Tibial artery (tissue), 4 donors: ENCODE results near the gene BUD23.

Experiments used
- DNase-seq, 2 donors: peaks; one replicate each; pipeline ENCODE4 v3.0.0-alpha.2; 2019
- H3K27ac ChIP-seq, 2 donors: fragments of 200-600 bp; sonication (generic) in 1 of 2; 1 replicate in 1 of 2; 2 replicates in 1 of 2; pipeline ENCODE4 v1.5.1; 2018 to 2019; ENCODE audit warnings: mild to moderate bottlenecking in 1 of 2
- H3K27me3 ChIP-seq, 2 donors: fragments of 200-600 bp; sonication (generic) in 1 of 2; one replicate each; pipeline versions ENCODE4 v1.5.1 to v1.6.0; 2016 to 2019
- H3K36me3 ChIP-seq, 3 donors: fragments of 200-600 bp; sonication (generic) in 2 of 3; one replicate each; pipeline ENCODE4 v1.5.1; 2016 to 2019; ENCODE audit warnings: mild to moderate bottlenecking in 2 of 3
- H3K4me1 ChIP-seq, 4 donors: fragments of 200-600 bp; sonication (generic) in 2 of 4; 1 replicate in 3 of 4; 2 replicates in 1 of 4; pipeline ENCODE4 v1.5.1; 2016 to 2019
- H3K4me3 ChIP-seq, 2 donors: fragments of 200-600 bp; sonication (generic) in 1 of 2; 1 replicate in 1 of 2; 2 replicates in 1 of 2; pipeline ENCODE4 v1.5.1; 2018 to 2019; ENCODE audit warnings: mild to moderate bottlenecking in 2 of 2
- H3K9me3 ChIP-seq, 3 donors: fragments of 200-600 bp; sonication (generic) in 1 of 3; one replicate each; pipeline ENCODE4 v1.5.1; 2016 to 2019
- CTCF ChIP-seq, 2 experiments: fragments of 200-600 bp in 1 of 2; fragments of 450-650 bp in 1 of 2; IDR thresholded peaks; one replicate each; pipeline ENCODE4 v1.5.1; 2017 to 2019; ENCODE audit warnings: antibody characterized with exemption in 2 of 2, mild to moderate bottlenecking in 1 of 2, moderate library complexity in 1 of 2
- intact Hi-C: fragments of 100-400 bp; cut with DNase I; formaldehyde crosslinking; loops from one replicate; pipeline ENCODE4 v1.15.0; 2023; ENCODE audit warnings: low total_unique reads

The BUD23 gene

GRCh38 chr7:73723813-73724212 lies 40.4 kb downstream of the BUD23 start:
- no peak for TF ChIP-seq CTCF (IDR thresholded peaks at IDR 0.05)
- Histone ChIP-seq H3K4me1 (peaks cover 0 to 30% (median 26%) of the 10 kb centered on the region in 4 donors), H3K27ac (no peak overlapping the region), H3K36me3 (no peaks in the 10 kb centered on the region), H3K4me3 (no peak overlapping the region), H3K27me3 (peaks cover 0 to 22% of the 10 kb centered on the region in 2 donors), H3K9me3 (no peaks in the 10 kb centered on the region)
- no peak for DNase-seq
- intact Hi-C loops = loop anchor here (5.0 kb wide), 2 partner anchors 42 to 102 kb away; partner anchors contain the start of genes BUD23, DNAJC30 and MLXIPL

- no peaks in the 10 kb centered on the region for H3K9me3 ChIP-seq
- H3K27ac ChIP-seq = no peak overlapping the region
- intact Hi-C loops = loop anchor here (1.0 kb wide), 1 partner anchor 118 kb away; no protein-coding TSS in a partner anchor
- DNase-seq = no peak
- H3K4me3 ChIP-seq = no peak overlapping the region
- TF ChIP-seq CTCF (IDR thresholded peaks at IDR 0.05) = no peak
- peaks cover 0 to 15% (median 11%) of the 10 kb centered on the region in 4 donors for H3K4me1 ChIP-seq
- H3K27me3 ChIP-seq = peaks cover 0 to 22% of the 10 kb centered on the region in 2 donors
- H3K36me3 ChIP-seq = no peaks in the 10 kb centered on the region
Measured at GRCh38 chr7:73726083-73726466, 42.7 kb downstream of the BUD23 start.

- no peak for DNase-seq
- Histone ChIP-seq H3K4me3 (no peak overlapping the region), H3K36me3 (no peaks in the 10 kb centered on the region), H3K9me3 (no peaks in the 10 kb centered on the region), H3K27me3 (peaks cover 0 to 22% of the 10 kb centered on the region in 2 donors), H3K4me1 (peaks cover 0 to 6% (median 0%) of the 10 kb centered on the region in 4 donors), H3K27ac (no peak overlapping the region)
- no peak for TF ChIP-seq CTCF (IDR thresholded peaks at IDR 0.05)
- intact Hi-C loops = no loop called here
Measured at GRCh38 chr7:73727952-73728351, 44.6 kb downstream of the BUD23 start.

GRCh38 chr7:73728551-73728950 lies 45.2 kb downstream of the BUD23 start:
- Histone ChIP-seq H3K4me3 (no peak overlapping the region), H3K27ac (no peak overlapping the region), H3K4me1 (peaks cover 0 to 6% (median 0%) of the 10 kb centered on the region in 4 donors), H3K9me3 (no peaks in the 10 kb centered on the region), H3K27me3 (peaks cover 0 to 22% of the 10 kb centered on the region in 2 donors), H3K36me3 (no peaks in the 10 kb centered on the region)
- no peak for DNase-seq
- intact Hi-C loops = no loop called here
- no peak for TF ChIP-seq CTCF (IDR thresholded peaks at IDR 0.05)

- no peak overlapping the region for H3K27ac ChIP-seq
- TF ChIP-seq CTCF (IDR thresholded peaks at IDR 0.05) = no peak
- no peak overlapping the region for H3K4me3 ChIP-seq
- no peak for DNase-seq
- peaks cover 0 to 22% of the 10 kb centered on the region in 2 donors for H3K27me3 ChIP-seq
- peaks cover 0 to 4% (median 0%) of the 10 kb centered on the region in 3 donors for H3K36me3 ChIP-seq
- intact Hi-C loops = no loop called here
- H3K4me1 ChIP-seq = peaks cover 0 to 10% (median 6%) of the 10 kb centered on the region in 4 donors
- no peaks in the 10 kb centered on the region for H3K9me3 ChIP-seq
Measured at GRCh38 chr7:73730485-73730884, 47.1 kb downstream of the BUD23 start.

- DNase-seq = no peak
- H3K9me3 ChIP-seq = no peaks in the 10 kb centered on the region
- H3K4me1 ChIP-seq = peaks cover 0 to 11% (median 7%) of the 10 kb centered on the region in 4 donors
- peaks cover 0 to 8% of the 10 kb centered on the region in 2 donors for H3K27me3 ChIP-seq
- H3K27ac ChIP-seq = no peak overlapping the region
- TF ChIP-seq CTCF (IDR thresholded peaks at IDR 0.05) = no peak
- intact Hi-C loops = no loop called here
- no peak overlapping the region for H3K4me3 ChIP-seq
- peaks cover 0 to 23% (median 6%) of the 10 kb centered on the region in 3 donors for H3K36me3 ChIP-seq
Measured at GRCh38 chr7:73732397-73732796, 49.0 kb downstream of the BUD23 start.
